Measurements from ENCODE around the gene ARL3.
"Not testable (repeated sequence)": the region's sequence is repeated elsewhere in the genome, so short reads cannot be mapped to it uniquely, and the experiment has no call there.

Gene ARL3

GRCh38 chr10:102735065-102735562 is 20.9 kb upstream of the ARL3 start:
- DNase-seq (ENCODE audit: low read depth), result no peak

DNA sequence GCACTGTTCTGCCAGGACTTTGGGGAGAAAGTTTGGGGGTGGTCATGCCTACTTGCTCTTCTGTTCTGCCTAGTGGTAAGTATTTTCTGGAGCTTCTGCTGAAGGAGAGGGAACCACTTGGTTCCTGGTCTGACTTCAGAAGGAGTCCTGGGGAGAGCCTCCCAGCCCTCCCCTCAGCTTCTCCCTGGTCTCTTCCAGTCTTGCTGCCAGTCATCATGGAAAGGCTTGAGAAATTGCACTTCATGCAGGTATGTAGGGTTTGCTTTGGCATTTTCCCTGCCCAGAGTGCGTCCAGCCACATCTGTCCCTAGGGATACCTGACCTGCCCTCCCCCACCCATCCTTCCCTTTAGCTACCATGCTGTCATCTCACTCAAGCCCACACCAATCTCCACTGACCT is 18.5 kb upstream of the ARL3 start:
- no peak for DNase-seq (ENCODE audit: low read depth)

GRCh38 chr10:102731222-102731800 is 17.1 kb upstream of the ARL3 start:
- no peak for DNase-seq (ENCODE audit: low read depth)

DNA sequence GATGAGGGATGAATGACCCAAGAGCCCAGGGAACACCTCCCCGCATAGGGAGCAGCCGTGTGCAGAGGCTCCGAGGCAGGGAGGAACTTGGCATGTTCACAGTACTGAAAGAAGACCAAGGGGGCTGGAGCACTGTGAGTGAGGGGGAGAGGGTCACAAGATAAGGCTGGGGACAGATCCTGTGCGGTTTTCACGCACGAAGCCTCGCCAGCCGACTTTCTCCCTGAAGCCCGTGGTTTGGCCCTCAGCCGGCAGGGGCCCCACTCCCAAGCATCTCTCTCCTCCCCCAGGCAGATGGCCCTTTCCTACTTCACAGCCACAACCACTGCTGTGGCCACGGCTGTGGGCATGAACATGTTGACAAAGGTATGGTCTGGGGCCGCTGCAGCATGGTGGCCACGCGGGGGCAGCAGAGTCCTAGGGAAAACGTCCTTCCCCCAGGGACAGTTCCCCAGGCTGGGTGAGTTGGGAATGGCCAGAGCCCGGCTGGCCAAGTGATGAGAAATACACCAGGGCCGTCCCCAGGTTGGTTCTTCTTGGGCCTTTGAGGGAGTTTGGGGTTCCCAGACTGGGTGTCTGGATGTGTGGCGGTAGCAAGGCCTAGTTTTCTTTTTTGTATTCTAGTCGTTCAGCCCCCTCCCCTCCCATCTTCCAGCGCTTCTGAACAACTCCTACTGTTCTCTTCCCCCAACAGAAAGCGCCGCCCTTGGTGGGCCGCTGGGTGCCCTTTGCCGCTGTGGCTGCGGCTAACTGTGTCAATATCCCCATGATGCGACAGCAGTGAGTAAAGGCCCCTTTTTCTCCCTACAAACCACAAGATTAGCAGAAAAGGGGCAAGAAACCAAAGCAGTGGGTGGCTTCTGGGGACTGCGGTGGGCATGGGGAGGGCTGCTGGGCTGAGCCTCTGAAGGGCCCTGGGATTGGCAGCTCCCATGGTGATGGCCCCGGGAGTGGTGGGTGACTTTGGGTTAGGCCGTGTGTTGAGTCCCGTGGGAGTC is 15.1 kb upstream of the ARL3 start:
- peak; percentile 45 for DNase-seq (ENCODE audit: low read depth)

DNA sequence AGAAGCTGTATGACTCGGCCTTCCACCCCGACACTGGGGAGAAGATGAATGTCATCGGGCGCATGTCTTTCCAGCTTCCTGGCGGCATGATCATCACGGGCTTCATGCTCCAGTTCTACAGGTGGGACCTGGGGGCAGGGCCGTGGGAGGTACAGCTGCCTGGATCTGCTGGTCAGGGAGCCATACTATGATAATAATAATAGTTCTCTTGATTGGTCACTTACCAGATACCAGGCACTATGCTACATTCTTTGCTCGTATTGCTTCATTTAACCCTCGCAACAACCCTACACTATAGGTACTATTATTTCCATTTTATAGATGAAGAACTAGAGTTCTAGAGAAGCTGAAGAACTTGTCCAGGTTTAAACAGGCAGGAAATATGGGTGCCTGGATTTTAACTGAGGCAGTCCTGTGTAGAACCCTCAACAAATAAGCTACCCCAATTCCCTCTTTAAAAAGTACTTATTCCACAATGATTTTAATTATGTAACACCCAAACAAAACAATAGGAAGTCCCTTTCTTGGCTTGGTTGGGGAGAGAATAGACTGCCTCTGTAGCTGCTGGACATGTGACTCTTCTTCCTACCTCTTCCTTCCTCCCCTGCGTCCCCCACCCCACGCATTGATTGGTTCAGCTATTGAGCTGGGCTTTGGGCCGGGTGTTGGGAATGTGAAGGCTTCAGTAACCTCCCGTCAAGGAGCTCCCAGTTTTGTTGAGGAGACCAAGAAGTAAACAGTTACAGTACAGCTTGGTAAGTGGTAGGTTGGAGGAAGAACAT is 13.0 kb upstream of the ARL3 start:
- no peak for DNase-seq (ENCODE audit: low read depth)

DNA sequence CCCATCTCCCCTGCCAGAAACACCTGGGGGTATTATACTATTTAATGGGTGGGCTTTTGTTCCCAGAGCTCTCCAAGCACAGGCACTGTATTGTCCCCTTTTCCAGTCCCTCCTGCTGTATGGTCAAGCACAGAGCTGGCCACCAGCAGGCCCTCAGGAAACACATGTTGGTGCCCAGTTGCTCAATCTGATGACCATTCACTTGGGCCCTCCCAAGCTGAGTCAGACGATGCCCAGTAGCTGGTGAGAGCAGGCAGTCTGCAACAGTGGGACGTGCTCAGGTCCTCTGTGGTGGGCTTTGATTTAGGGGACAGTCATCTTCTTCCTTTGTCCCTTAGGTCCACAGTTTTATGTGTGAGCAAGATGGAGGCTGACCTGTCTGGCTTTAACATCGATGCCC is 12.1 kb upstream of the ARL3 start:
- no peak for DNase-seq (ENCODE audit: low read depth)

- no peak for DNase-seq (ENCODE audit: low read depth)
These were observed 9.8 kb upstream of the ARL3 start for GRCh38 chr10:102723989-102724388.

- DNase-seq (ENCODE audit: low read depth), result no peak
These were observed 7.8 kb upstream of the ARL3 start for GRCh38 chr10:102721954-102722353.

- no peak for DNase-seq (ENCODE audit: low read depth)
These were observed 6.6 kb upstream of the ARL3 start for GRCh38 chr10:102720775-102721301.

GRCh38 chr10:102720337-102720736 is 6.1 kb upstream of the ARL3 start:
- DNase-seq (ENCODE audit: low read depth), result no peak

- DNase-seq (ENCODE audit: low read depth), result no peak
These were observed 4.0 kb upstream of the ARL3 start for GRCh38 chr10:102718220-102718619.

DNA sequence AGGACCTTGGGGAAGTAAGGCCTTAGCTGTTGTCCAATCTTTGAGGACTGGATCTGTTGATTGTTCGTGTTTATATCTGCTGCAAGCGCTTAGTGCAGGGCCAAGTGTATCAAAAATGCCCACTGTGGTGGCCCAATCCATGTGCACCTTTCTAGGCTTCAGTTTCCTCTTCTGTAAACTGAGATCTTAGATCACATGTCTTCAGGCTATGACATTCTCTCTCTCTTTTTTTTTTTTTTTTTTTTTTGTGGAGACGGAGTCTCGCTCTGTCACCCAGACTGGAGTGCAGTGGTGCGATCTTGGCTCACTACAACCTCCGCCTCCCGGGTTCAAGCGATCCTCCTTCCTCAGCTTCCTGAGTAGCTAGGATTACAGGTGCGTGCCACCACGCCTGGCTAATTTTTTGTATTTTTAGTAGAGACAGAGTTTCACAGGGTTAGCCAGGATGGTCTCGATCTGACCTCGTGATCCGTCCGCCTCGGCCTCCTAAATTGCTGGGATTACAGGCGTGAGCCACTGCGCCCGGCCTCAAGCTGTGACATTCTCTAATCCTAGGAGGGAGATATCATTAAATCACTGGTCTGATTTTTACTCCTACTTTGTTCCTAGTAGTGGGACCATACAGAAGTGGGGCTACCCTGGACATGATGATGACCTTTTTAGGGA is 2.8 kb upstream of the ARL3 start:
- not testable (repeated sequence) for DNase-seq (ENCODE audit: low read depth)

- no peak for DNase-seq (ENCODE audit: low read depth)
These were observed 1.7 kb upstream of the ARL3 start for GRCh38 chr10:102715880-102716279.

GRCh38 chr10:102714621-102715455 is 641 bp upstream of the ARL3 start, which contains the start of gene SFXN2:
Gene SFXN2, plus strand, starts transcription at chr10:102714636. Its CDS starts 12,001 bp downstream, at chr10:102726637.
- peak; percentile 44 for DNase-seq (ENCODE audit: low read depth)

DNA sequence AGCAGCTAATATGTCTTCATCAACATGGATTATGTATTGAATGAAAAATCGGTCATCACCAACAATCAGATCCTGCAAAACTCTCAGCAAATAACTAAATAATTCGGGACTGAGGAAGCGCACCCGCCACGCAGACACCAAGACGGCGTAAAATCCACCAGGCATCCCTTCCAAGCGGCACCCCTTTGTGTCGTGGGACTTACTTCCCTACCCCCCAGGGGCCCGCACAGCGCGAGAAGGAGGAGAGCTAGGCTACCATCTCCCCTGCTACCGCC is 721 bp downstream of the ARL3 start:
- DNase-seq (ENCODE audit: low read depth), result peak; percentile 49

GRCh38 chr10:102712843-102713538 is 1.2 kb downstream of the ARL3 start:
- no peak for DNase-seq (ENCODE audit: low read depth)

GRCh38 chr10:102712089-102712488 is 2.1 kb downstream of the ARL3 start:
- no peak for DNase-seq (ENCODE audit: low read depth)

GRCh38 chr10:102710609-102711008 is 3.6 kb downstream of the ARL3 start:
- DNase-seq (ENCODE audit: low read depth), result no peak

GRCh38 chr10:102705531-102705930 is 8.7 kb downstream of the ARL3 start:
- no peak for DNase-seq (ENCODE audit: low read depth)

DNA sequence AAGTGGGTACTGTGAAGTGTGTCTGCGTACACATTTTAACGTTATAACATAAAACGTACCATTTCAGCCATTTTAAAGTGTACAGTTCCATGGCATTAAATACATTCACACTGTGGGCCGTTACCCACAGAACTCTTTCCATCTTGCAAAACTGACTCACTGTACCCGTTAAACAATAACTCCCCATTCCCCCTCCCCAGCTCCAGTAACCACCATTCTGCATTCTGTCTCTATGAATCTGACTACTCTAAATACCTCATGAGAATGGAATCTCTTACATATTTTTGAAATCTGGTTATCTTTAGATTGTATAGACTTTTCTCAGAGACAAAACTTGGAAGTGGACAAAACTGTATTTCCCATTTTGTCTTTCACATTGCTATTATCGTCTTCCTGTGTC is 9.3 kb downstream of the ARL3 start:
- DNase-seq (ENCODE audit: low read depth), result no peak

All from activated T-cell treated with anti-CD3 and anti-CD28 coated beads for 1 hour (primary cell).